Keratinocyte (primary cell): ENCODE measurements around the gene TOB2.

Experiments used
- CTCF ChIP-seq, 3 experiments: IDR thresholded peaks in 1 of 3; conservative IDR thresholded peaks in 1 of 3; optimal IDR thresholded peaks in 1 of 3; 2 replicates in 2 of 3; 3 replicates in 1 of 3; pipeline versions ENCODE3 to v1.5.1; 2011; ENCODE audit warnings: low read length in 3 of 3, mild to moderate bottlenecking in 3 of 3, moderate library complexity in 2 of 3, control low read depth in 1 of 3, inconsistent platforms in 1 of 3; ENCODE audit not compliant: insufficient read depth in 2 of 3; ENCODE audit errors: extremely low read depth in 1 of 3
- EZH2 ChIP-seq: IDR thresholded peaks from one replicate; pipeline ENCODE4 v1.6.1; 2012; ENCODE audit warnings: inconsistent platforms, mild to moderate bottlenecking, low read length, moderate library complexity

- no peak for TF ChIP-seq EZH2
- TF ChIP-seq CTCF (optimal IDR thresholded peaks at IDR 0.05 in 1 of 3, IDR thresholded peaks at IDR 0.05 in 1 of 3, conservative IDR thresholded peaks at IDR 0.05 in 1 of 3; ENCODE audit: extremely low read depth in 1 of 3, insufficient read depth in 2 of 3, low read length in 3 of 3) = no peak
These were observed 14.9 kb downstream of the TOB2 start for GRCh38 chr22:41431656-41432055.
